Cardiac muscle cell (in vitro differentiated cells and primary cell): ENCODE measurements around the gene COL23A1. TPM values are rescaled to one million over a fixed set of nuclear protein-coding genes. Genes with fewer than 3 reads are reported as not detected.
A peak's percentile ranks its signal among the peaks of the same experiment; 100 is the strongest.

ENCODE experiments used
- DNase-seq, 2 donors: peaks; one replicate each; pipeline versions ENCODE4 v3.0.0 to v3.0.0-alpha.2; 2010 to 2017; ENCODE audit warnings: low read depth in 1 of 2, low spot score in 1 of 2
- H3K27ac ChIP-seq: fragments of 200-600 bp; sonication (generic); 2 replicates; pipeline ENCODE4 v1.5.1; 2016
- H3K27me3 ChIP-seq: fragments of 200-600 bp; sonication (generic); 2 replicates; pipeline ENCODE4 v1.6.0; 2016; ENCODE audit warnings: control low read depth
- H3K36me3 ChIP-seq: fragments of 200-600 bp; sonication (generic); 2 replicates; pipeline ENCODE4 v1.5.1; 2016; ENCODE audit warnings: control low read depth
- H3K4me1 ChIP-seq: fragments of 200-600 bp; sonication (generic); 2 replicates; pipeline ENCODE4 v1.8.1; 2017; ENCODE audit warnings: low read depth, mild to moderate bottlenecking, mixed run types
- H3K4me3 ChIP-seq: fragments of 200-600 bp; sonication (generic); 2 replicates; pipeline ENCODE4 v1.5.1; 2016; ENCODE audit warnings: mild to moderate bottlenecking
- H3K9me3 ChIP-seq: fragments of 200-600 bp; sonication (generic); 2 replicates; pipeline ENCODE4 v1.5.1; 2017; ENCODE audit warnings: low read depth, mild to moderate bottlenecking, control low read depth
- polyA plus RNA-seq: library from polyadenylated mRNA; unstranded; fragments of >200 nt; fragmentation: Nextera tagmentation; extraction: Ambion mirVana; gene quantifications from 2 replicates; pipeline ENCODE4 v1.2.1, GENCODE V29; 2016
- total RNA-seq: library from RNA; depleted of rRNA; stranded (reverse); fragments of >200 nt; gene quantifications from 2 replicates; pipeline ENCODE4 v1.2.3, GENCODE V29; 2016
- TF ChIP-seq, protein P1 (sequence below): IDR thresholded peaks from 2 replicates; pipeline ENCODE4 v1.5.1; 2012; ENCODE audit warnings: low read depth, mild to moderate bottlenecking, low read length

Gene COL23A1
- total and polyA plus RNA-seq, 2 experiments from 2014 or later: 28.9 to 43.0 TPM

DNA sequence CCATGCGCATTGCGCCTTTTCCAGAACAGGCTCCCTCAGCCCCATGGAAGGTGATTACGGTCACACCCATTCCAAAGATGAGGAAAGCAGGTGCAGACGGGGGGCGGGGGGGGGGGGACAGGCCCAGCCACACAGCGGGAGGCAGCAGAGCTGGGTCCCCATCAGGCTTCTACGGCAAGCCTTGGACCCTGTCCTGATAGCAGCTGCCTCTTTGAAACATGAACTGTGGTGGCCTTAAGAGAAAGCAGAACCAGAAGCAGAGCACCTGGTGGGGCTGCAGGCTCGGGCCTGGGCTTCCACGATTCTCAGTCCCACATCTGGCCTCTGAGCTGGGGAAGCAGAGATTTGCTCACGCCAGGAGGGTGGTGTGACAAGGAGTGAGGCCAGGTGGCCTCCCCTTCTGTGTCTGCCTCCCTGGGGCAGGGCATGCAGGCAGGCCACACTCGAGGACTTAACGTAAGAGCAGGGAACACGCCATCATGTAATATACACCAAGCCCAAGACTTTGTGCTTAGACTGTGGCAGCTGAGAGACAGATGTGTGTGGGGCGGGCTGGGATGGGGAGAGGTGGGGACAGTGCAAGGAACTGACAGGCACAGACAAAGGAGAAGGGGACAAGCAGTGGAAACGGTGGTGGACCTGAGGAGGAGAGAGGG is 343.4 kb downstream of the COL23A1 start:
- H3K36me3 ChIP-seq: no peaks in the 10 kb centered on the region
- no peaks in the 10 kb centered on the region for H3K27me3 ChIP-seq
- H3K4me3 ChIP-seq: no peak overlapping the region
- TF ChIP-seq, protein P1, sequence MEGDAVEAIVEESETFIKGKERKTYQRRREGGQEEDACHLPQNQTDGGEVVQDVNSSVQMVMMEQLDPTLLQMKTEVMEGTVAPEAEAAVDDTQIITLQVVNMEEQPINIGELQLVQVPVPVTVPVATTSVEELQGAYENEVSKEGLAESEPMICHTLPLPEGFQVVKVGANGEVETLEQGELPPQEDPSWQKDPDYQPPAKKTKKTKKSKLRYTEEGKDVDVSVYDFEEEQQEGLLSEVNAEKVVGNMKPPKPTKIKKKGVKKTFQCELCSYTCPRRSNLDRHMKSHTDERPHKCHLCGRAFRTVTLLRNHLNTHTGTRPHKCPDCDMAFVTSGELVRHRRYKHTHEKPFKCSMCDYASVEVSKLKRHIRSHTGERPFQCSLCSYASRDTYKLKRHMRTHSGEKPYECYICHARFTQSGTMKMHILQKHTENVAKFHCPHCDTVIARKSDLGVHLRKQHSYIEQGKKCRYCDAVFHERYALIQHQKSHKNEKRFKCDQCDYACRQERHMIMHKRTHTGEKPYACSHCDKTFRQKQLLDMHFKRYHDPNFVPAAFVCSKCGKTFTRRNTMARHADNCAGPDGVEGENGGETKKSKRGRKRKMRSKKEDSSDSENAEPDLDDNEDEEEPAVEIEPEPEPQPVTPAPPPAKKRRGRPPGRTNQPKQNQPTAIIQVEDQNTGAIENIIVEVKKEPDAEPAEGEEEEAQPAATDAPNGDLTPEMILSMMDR: no peak
- no peak for DNase-seq
- no peaks in the 10 kb centered on the region for H3K4me1 ChIP-seq
- H3K27ac ChIP-seq: no peak overlapping the region
- H3K9me3 ChIP-seq: no peaks in the 10 kb centered on the region

DNA sequence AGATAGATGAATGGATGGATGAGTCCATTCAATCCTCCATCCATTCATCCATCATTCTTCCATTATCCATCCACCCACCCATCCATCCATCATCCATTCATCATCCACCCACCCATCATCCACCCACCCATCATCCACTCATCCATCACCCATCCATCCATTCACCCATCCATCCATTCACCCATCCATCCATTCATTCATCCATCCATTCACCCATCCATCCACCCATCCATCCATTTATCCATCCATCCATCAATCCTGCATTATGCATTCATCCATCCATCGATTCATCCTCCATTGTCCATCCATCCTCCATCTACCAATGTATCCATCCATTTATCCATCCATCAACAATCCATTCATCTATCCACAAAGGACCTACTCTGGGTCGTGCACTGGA is 344.8 kb downstream of the COL23A1 start:
- H3K27me3 ChIP-seq: no peaks in the 10 kb centered on the region
- no peaks in the 10 kb centered on the region for H3K9me3 ChIP-seq
- no peaks in the 10 kb centered on the region for H3K36me3 ChIP-seq
- no peak overlapping the region for H3K4me3 ChIP-seq
- H3K27ac ChIP-seq: no peak overlapping the region
- no peak for DNase-seq
- TF ChIP-seq, protein P1: no peak
- H3K4me1 ChIP-seq: no peaks in the 10 kb centered on the region

DNA sequence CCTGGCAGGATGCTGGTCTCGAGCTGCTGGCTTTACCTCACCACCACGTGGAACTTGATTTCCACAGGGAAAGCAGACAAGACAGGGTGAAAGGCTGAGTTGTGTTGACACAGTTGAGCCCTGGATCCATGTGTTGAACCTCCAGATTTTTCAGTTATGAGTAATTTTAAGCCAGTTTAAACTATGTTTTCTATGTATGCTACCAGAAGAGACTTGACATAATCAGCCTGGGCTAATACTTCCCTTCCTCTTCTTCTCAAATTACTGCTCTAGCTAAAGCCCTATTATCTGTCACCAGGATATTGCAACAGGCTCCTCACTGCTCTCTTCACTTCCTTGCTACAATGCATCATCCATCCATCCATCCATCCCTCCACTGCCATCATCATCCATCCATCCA is 345.6 kb downstream of the COL23A1 start:
- Histone ChIP-seq H3K36me3 (no peaks in the 10 kb centered on the region), H3K9me3 (no peaks in the 10 kb centered on the region), H3K4me1 (no peaks in the 10 kb centered on the region), H3K4me3 (no peak overlapping the region), H3K27ac (no peak overlapping the region), H3K27me3 (no peaks in the 10 kb centered on the region)
- DNase-seq: peak in 1 of 2 donors; percentile 13
- TF ChIP-seq, protein P1: no peak

DNA sequence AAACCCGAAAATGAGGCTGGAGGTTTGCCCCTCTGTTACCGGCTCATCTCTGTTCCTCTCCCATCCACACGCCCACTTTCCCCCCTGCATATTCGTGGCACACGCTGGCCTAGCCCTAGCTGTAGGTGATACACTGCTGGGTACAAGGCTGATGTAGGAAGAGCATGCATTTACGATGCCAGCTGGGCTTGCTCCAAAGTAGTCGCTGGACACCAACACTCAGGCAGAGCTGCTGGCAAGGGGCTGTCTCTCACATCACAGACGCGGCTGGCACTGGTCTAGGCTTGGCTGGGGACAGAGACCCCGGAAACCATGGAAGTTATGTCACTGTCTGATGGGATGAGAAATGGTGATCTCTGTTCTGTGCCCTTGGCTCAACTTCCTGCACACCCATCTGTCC is 347.8 kb downstream of the COL23A1 start:
- no peak for DNase-seq
- H3K4me1 ChIP-seq: no peaks in the 10 kb centered on the region
- no peaks in the 10 kb centered on the region for H3K9me3 ChIP-seq
- TF ChIP-seq, protein P1: no peak
- no peaks in the 10 kb centered on the region for H3K36me3 ChIP-seq
- H3K4me3 ChIP-seq: no peak overlapping the region
- no peak overlapping the region for H3K27ac ChIP-seq
- no peaks in the 10 kb centered on the region for H3K27me3 ChIP-seq

DNA sequence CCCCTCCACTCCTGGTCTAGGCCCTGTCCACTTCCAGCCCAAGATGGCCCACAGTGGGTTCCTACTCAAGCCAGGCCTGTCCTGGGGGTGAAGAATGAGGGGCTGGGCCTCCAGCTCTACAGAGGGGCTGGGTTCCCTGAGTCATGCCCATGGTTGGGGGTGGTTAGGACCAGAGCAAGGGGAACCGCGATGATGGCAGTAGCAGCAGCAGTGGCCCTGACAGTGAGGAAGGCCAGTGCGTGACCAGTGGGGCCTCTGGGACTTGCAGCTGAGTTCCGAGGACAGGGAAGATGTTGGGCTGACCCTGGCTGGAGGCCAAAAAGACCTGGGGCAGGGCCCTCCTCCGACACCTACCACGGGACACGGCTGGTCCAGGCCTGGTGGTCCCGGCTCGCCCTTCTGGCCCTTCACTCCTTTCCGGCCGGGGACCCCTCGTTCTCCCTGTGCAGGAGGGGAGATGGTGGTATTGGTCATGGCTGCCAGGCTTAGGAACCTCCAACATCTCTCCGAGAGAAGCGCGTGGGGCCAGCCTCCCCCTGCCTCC is 348.4 kb downstream of the COL23A1 start:
- no peak overlapping the region for H3K4me3 ChIP-seq
- no peaks in the 10 kb centered on the region for H3K9me3 ChIP-seq
- TF ChIP-seq, protein P1: no peak
- H3K4me1 ChIP-seq: no peaks in the 10 kb centered on the region
- no peaks in the 10 kb centered on the region for H3K27me3 ChIP-seq
- DNase-seq: no peak
- no peak overlapping the region for H3K27ac ChIP-seq
- H3K36me3 ChIP-seq: no peaks in the 10 kb centered on the region
